OCI-LY7 (cell line): ENCODE data around the gene DYNC1I1. TPM values are rescaled to one million over a fixed set of nuclear protein-coding genes. Genes with fewer than 3 reads are reported as not detected.

Experiments used
- BruUV-seq: library from RNA; stranded (reverse); fragments of 400-500 nt; replicated peaks from 2 replicates; lab custom pipeline; 2021; lab: Mats Ljungman, UMichigan
- CTCF ChIA-PET: fragments of 300-600 bp; sonication (Branson Sonifier 250); formaldehyde crosslinking; loops from one replicate; lab custom pipeline; 2022; ENCODE audit warnings: antibody characterized with exemption; ENCODE audit not compliant: unreplicated experiment; lab: Charles Lee
- POLR2A ChIA-PET: fragments of 300-600 bp; sonication (Branson Sonifier 250); formaldehyde crosslinking; loops from one replicate; lab custom pipeline; 2022; ENCODE audit warnings: antibody characterized with exemption; lab: Charles Lee
- DNase-seq: peaks from one replicate; pipeline ENCODE4 v3.0.0-alpha.2; 2015; ENCODE audit warnings: low spot score
- H2AFZ ChIP-seq: fragments of 200-600 bp; sonication (generic), shearing (Covaris generic); 2 replicates; pipeline ENCODE4 v1.6.1; 2014; ENCODE audit warnings: mild to moderate bottlenecking, antibody characterized with exemption, low read length, moderate library complexity
- H3K27ac ChIP-seq: fragments of 200-600 bp; sonication (generic); 2 replicates; pipeline ENCODE4 v1.5.1; 2014; ENCODE audit warnings: mixed run types, low read depth, mild to moderate bottlenecking, moderate library complexity, low read length, inconsistent platforms; ENCODE audit not compliant: poor library complexity, severe bottlenecking
- H3K36me3 ChIP-seq: fragments of 200-600 bp; sonication (generic); 2 replicates; pipeline ENCODE4 v1.6.1; 2014; ENCODE audit warnings: mild to moderate bottlenecking, antibody characterized with exemption, low read length, moderate library complexity, mixed read lengths; ENCODE audit not compliant: insufficient read depth
- H3K4me1 ChIP-seq: fragments of 200-600 bp; sonication (generic); 2 replicates; pipeline ENCODE4 v1.5.1; 2014; ENCODE audit warnings: mild to moderate bottlenecking, low read length; ENCODE audit not compliant: insufficient read depth, poor library complexity, severe bottlenecking
- H3K4me2 ChIP-seq: fragments of 200-600 bp; sonication (generic); 2 replicates; pipeline ENCODE4 v1.6.1; 2014; ENCODE audit warnings: mild to moderate bottlenecking, low read length
- H3K4me3 ChIP-seq: fragments of 200-600 bp; sonication (generic); 2 replicates; pipeline ENCODE4 v1.5.1; 2014; ENCODE audit warnings: mild to moderate bottlenecking, low read depth, low read length; ENCODE audit not compliant: poor library complexity, severe bottlenecking
- H3K79me2 ChIP-seq: fragments of 200-600 bp; sonication (generic); 2 replicates; pipeline ENCODE4 v1.6.1; 2016; ENCODE audit warnings: low read depth, mild to moderate bottlenecking, low read length, moderate library complexity, mixed read lengths; ENCODE audit not compliant: insufficient read depth
- H3K9me2 ChIP-seq: fragments of 200-600 bp; sonication (generic); 2 replicates; pipeline ENCODE4 v1.6.1; 2016; ENCODE audit warnings: mild to moderate bottlenecking, low read length, mixed read lengths; ENCODE audit not compliant: insufficient read depth
- H3K9me3 ChIP-seq: fragments of 200-600 bp; sonication (generic); 2 replicates; pipeline ENCODE4 v1.6.1; 2014; ENCODE audit warnings: mild to moderate bottlenecking, mixed run types, low read length, mixed read lengths
- H4K20me1 ChIP-seq: fragments of 200-600 bp; sonication (generic); 2 replicates; pipeline ENCODE4 v1.6.1; 2014; ENCODE audit warnings: mild to moderate bottlenecking, antibody characterized with exemption, low read length, moderate library complexity, mixed read lengths; ENCODE audit not compliant: insufficient read depth
- CTCF ChIP-seq: fragments of 200-600 bp; sonication (generic); conservative IDR thresholded peaks from 2 replicates; pipeline ENCODE4 v1.5.1; 2014; ENCODE audit warnings: mild to moderate bottlenecking, antibody characterized with exemption, low read length, moderate library complexity, mixed read lengths
- EZH2phosphoT487 ChIP-seq: fragments of 200-600 bp; sonication (generic); IDR thresholded peaks from 2 replicates; pipeline ENCODE4 v1.6.1; 2018; ENCODE audit warnings: low read depth, borderline replicate concordance, mild to moderate bottlenecking, mixed run types, antibody characterized with exemption, low read length, moderate library complexity, mixed read lengths
- intact Hi-C: fragments of 100-400 bp; cut with micrococcal nuclease; formaldehyde crosslinking; loops from one replicate; pipeline ENCODE4 v1.10.0; 2022; ENCODE audit not compliant: unreplicated experiment
- total RNA-seq, 2 experiments: library from RNA; depleted of rRNA in 1 of 2; stranded (reverse); fragments of >200 nt in 1 of 2; shearing (Covaris generic) in 1 of 2; gene quantifications; 2 replicates each; pipeline ENCODE4 v1.2.3, GENCODE V29; 2014 to 2022

The DYNC1I1 gene
- total RNA-seq, 2 experiments from 2014 or later, result not detected

- POLR2A ChIA-PET, result interaction anchor here (0.7 to 0.8 kb wide), 3 partner anchors 11 to 144 kb away, joined by 3 to 4 read pairs (median 3); no protein-coding TSS in a partner anchor
- BruUV-seq, result no TSS peak
Observed at GRCh38 chr7:95817866-95818640, 45.7 kb downstream of the DYNC1I1 start.

GRCh38 chr7:95820778-95821177 is 48.4 kb downstream of the DYNC1I1 start:
- H3K36me3 ChIP-seq, result no peaks in the 10 kb centered on the region
- POLR2A ChIA-PET, result no interaction called here

More at GRCh38 chr7:95817866-95818640, 45.7 kb downstream of the DYNC1I1 start:
- Histone ChIP-seq H4K20me1 (no peaks in the 10 kb centered on the region), H3K4me2 (no peak overlapping the region), H3K27ac (no peak overlapping the region), H3K79me2 (no peaks in the 10 kb centered on the region), H3K9me2 (no peaks in the 10 kb centered on the region), H3K36me3 (no peaks in the 10 kb centered on the region), H3K4me3 (no peak overlapping the region), H2AFZ (no peak overlapping the region), H3K4me1 (no peaks in the 10 kb centered on the region), H3K9me3 (no peaks in the 10 kb centered on the region)
- CTCF ChIA-PET, result no interaction called here
- DNase-seq, result no peak
- no peak for TF ChIP-seq CTCF
- intact Hi-C loops, result no loop called here

More at GRCh38 chr7:95820778-95821177, 48.4 kb downstream of the DYNC1I1 start:
- no peaks in the 10 kb centered on the region for H3K9me2 ChIP-seq
- no peak overlapping the region for H3K27ac ChIP-seq
- no peak overlapping the region for H3K4me3 ChIP-seq
- no peaks in the 10 kb centered on the region for H4K20me1 ChIP-seq
- TF ChIP-seq CTCF, result no peak
- no peak for TF ChIP-seq EZH2phosphoT487
- no peaks in the 10 kb centered on the region for H3K4me1 ChIP-seq
- no peaks in the 10 kb centered on the region for H3K79me2 ChIP-seq
- DNase-seq, result no peak
- CTCF ChIA-PET, result no interaction called here
- intact Hi-C loops, result no loop called here
- H2AFZ ChIP-seq, result no peak overlapping the region
- no TSS peak for BruUV-seq
- no peaks in the 10 kb centered on the region for H3K9me3 ChIP-seq
- no peak overlapping the region for H3K4me2 ChIP-seq
